ENCODE results near the gene TOMM22.
"Not testable (repeated sequence)": the region's sequence is repeated elsewhere in the genome, so short reads cannot be mapped to it uniquely, and the experiment has no call there.

The TOMM22 gene

GRCh38 chr22:38681582-38682335, at the start of gene TOMM22:
Gene TOMM22 (plus strand): TSS chr22:38681957. CDS start chr22:38681979, 22 bp downstream.
- peak within 1 kb of the TSS; percentile 99 for H3K4me3 ChIP-seq (ENCODE audit: low read length)
- TF ChIP-seq ZNF274 (IDR thresholded peaks at IDR 0.05; ENCODE audit: low read depth, low read length): no peak

DNA sequence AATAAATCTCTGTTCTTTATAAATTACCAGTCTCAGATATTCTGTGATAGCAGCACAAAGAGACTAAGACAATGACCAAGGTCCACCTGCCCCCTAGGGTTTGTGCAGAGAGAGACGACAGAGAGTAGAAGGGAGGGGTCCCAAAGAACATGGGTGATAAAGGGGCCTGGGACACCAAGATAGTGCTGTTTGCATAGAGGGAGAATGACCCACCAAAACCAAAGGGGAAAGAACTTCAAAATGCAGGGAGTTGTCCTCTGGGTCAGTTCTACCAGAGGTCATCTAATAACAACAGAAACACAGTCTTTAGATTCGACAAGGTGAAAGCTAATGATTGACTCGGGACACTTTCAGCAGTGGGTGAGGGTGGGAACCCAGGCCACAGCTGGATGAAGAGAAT, 49.2 kb upstream of the TOMM22 start:
- no peak for TF ChIP-seq ZNF274 (IDR thresholded peaks at IDR 0.05; ENCODE audit: low read depth, low read length)
- H3K4me3 ChIP-seq (ENCODE audit: low read length): no peak overlapping the region

GRCh38 chr22:38638216-38638615, 43.5 kb upstream of the TOMM22 start:
- H3K4me3 ChIP-seq (ENCODE audit: low read length): no peak overlapping the region
- TF ChIP-seq ZNF274 (IDR thresholded peaks at IDR 0.05; ENCODE audit: low read depth, low read length): no peak

- no peak for TF ChIP-seq ZNF274 (IDR thresholded peaks at IDR 0.05; ENCODE audit: low read depth, low read length)
- H3K4me3 ChIP-seq (ENCODE audit: low read length): no peak overlapping the region
These were observed 43.0 kb upstream of the TOMM22 start for GRCh38 chr22:38638728-38639127.

DNA sequence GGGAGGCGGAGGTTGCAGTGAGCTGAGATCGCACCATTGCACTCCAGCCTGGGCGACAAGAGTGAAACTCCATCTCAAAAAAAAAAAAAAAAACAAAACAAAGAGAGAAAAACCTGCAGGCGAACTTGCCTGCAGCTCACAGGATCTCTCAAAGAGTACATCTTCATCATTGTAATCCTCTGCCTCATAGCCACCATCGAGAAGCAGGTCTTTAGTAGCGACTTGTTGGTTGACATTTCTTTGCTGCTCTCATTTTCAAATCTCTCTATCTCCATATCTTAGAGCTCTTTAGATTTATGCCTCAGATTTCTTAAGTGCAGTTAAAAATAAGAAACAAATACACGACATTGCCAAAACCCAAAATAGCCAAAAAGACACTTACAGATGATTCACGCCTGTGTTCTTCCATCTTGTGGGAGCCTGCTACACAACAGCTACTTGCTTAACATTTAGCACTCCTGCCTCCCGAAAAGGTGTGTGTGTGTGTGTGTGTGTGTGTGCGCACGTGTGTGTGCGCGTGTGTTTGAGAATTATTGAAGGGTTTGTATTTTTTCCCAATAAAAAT, 40.2 kb upstream of the TOMM22 start:
- no peak overlapping the region for H3K4me3 ChIP-seq (ENCODE audit: low read length)
- TF ChIP-seq ZNF274 (IDR thresholded peaks at IDR 0.05; ENCODE audit: low read depth, low read length): no peak

GRCh38 chr22:38644245-38644644, 37.5 kb upstream of the TOMM22 start:
- not testable (repeated sequence) for H3K4me3 ChIP-seq (ENCODE audit: low read length)

- no peak overlapping the region for H3K4me3 ChIP-seq (ENCODE audit: low read length)
- TF ChIP-seq ZNF274 (IDR thresholded peaks at IDR 0.05; ENCODE audit: low read depth, low read length): no peak
These were observed 36.3 kb upstream of the TOMM22 start for GRCh38 chr22:38645430-38645829.

- no peak for TF ChIP-seq ZNF274 (IDR thresholded peaks at IDR 0.05; ENCODE audit: low read depth, low read length)
- H3K4me3 ChIP-seq (ENCODE audit: low read length): no peak overlapping the region
These were observed 31.8 kb upstream of the TOMM22 start for GRCh38 chr22:38649841-38650522.

DNA sequence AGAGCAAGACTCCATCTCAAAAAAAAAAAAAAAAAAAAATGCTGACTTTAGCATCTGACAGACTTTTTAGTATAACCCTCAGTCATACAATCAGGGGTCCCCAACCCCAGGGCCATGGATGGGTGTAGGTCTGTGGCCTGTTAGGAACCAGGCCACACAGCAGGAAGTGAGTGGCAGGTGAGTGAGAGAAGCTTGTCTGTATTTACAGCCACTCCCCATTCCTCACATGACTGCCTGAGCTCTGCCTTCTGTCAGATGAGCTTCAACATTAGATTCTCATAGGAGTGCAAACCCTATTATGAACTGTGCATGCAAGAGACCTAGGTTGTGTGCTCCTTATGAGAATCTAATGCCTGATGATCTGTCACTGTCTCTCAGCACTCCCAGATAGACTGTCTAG, 28.9 kb upstream of the TOMM22 start:
- no peak overlapping the region for H3K4me3 ChIP-seq (ENCODE audit: low read length)
- no peak for TF ChIP-seq ZNF274 (IDR thresholded peaks at IDR 0.05; ENCODE audit: low read depth, low read length)

GRCh38 chr22:38653741-38654140, 28.0 kb upstream of the TOMM22 start:
- TF ChIP-seq ZNF274 (IDR thresholded peaks at IDR 0.05; ENCODE audit: low read depth, low read length): no peak
- no peak overlapping the region for H3K4me3 ChIP-seq (ENCODE audit: low read length)

DNA sequence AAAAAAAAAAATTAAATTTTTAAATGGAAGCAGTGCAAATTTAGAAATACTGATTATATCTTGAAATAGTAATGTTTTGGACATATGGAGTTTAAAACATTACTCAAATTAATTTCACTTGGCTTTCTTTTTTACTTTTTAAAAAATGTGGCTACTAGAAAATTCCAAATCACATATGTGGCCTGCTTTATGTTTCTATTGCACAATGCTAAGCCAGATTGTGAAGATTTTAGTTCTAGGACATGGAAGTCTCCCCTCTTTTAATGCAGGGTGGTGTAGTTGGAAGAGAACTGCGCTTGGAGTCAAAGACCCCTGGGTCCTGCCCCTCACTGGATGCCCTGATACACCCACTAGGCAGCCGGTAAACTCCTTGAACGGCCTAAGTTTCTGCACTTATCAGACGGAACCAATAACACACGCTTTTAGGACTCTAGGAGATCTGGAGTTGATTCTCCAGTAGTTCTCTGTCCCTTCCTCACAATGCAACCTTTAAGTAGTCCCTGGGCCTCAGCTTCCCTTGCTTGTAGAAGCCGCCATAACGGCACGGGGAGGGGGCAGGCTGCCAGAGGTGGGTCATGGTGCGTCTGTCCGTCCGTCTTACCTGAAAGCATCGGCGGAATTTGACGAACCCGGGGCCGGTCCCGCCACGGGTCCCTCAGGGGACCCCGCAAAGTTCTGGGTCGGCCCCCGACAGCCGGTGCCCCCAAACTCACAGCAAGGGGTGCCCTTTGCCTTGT, 26.1 kb upstream of the TOMM22 start:
- no peak for TF ChIP-seq ZNF274 (IDR thresholded peaks at IDR 0.05; ENCODE audit: low read depth, low read length)
- H3K4me3 ChIP-seq (ENCODE audit: low read length): peak overlapping the region; percentile 92

DNA sequence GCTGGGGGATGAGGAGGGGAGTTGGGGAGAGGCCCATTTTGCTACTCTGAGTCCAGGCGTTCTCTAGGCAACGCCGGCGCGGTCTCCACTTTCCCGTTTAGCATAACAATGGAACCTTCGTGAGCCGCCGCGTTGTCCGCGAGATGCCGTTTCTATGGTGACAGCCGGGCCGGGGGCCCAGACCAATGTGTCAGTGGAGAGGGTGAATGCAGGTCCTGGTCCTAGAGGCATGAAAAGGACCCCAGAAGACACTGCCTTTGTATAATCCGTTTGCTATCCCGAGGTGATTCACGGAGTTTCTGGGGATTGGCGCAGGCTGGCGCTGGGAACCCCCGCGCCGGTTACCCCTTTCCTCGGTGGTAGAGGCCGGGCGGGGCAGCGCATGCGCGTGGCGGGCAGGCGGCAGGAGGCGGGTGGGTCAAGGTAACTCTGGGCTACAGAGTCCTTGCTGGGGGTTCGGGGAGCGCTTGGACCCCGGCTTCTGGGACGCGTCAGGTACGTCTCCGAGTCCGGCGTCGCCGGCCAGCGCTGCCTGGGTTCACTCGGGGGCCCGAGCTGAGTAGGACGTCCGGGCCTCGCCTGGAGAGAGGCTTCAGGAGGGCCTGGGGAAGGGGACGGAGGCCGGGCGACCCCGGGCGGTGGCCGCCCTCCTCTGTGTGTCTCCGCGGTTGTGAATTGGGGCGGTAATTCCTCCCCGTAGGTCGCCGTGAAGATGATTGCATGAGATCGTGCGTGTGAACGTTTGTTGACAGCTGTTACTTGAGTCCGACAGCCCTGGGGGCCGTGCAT, 25.3 kb upstream of the TOMM22 start, which contains the start of the genes CBY1 and FAM227A:
CBY1 (plus strand) TSS at position 383 of the 789 bp plus-strand sequence. CDS start 11,417 bp downstream, outside the sequence.
FAM227A (minus strand) TSS at position 137 of the 789 bp plus-strand sequence. CDS start 6,224 bp downstream, outside the sequence.
- H3K4me3 ChIP-seq (ENCODE audit: low read length): peak within 1 kb of the TSS; percentile 92
- TF ChIP-seq ZNF274 (IDR thresholded peaks at IDR 0.05; ENCODE audit: low read depth, low read length): no peak
